Lower lobe of right lung (tissue), 2 donors: Measurements from ENCODE around the gene ATP6V1G1. TPM values are rescaled to one million over a fixed set of nuclear protein-coding genes. Genes with fewer than 3 reads are reported as not detected.

Experiments
- ATAC-seq, 2 donors: fragments of 200-7000 bp; cut with Tn5 transposase; one replicate each; pipeline ENCODE4 v1.9.1; 2020 to 2022; ENCODE audit warnings: mild to moderate bottlenecking in 2 of 2, moderate library complexity in 2 of 2
- DNase-seq: peaks from one replicate; pipeline ENCODE4 v3.0.0-alpha.2; 2020
- H3K27ac ChIP-seq: fragments of 200-600 bp; one replicate; pipeline ENCODE4 v1.8.0; 2022
- H3K27me3 ChIP-seq: fragments of 200-600 bp; one replicate; pipeline ENCODE4 v1.8.0; 2022; ENCODE audit warnings: low read depth
- H3K36me3 ChIP-seq: fragments of 200-600 bp; one replicate; pipeline ENCODE4 v1.8.0; 2022; ENCODE audit warnings: mild to moderate bottlenecking
- H3K4me1 ChIP-seq: fragments of 200-600 bp; one replicate; pipeline ENCODE4 v1.8.0; 2022
- H3K4me3 ChIP-seq: fragments of 200-600 bp; one replicate; pipeline ENCODE4 v1.8.0; 2022; ENCODE audit warnings: mild to moderate bottlenecking
- H3K9me3 ChIP-seq: fragments of 200-600 bp; one replicate; pipeline ENCODE4 v1.8.0; 2022
- intact Hi-C: fragments of 100-400 bp; cut with DNase I; formaldehyde crosslinking; loops from one replicate; pipeline ENCODE4 v1.11.0; 2022
- total RNA-seq: library from RNA; stranded (reverse); fragmentation: NEBNext Ultra II Directional; extraction: Animal tissue kit (Norgen Biotek cat#: 25700); gene quantifications from one replicate; pipeline ENCODE4 v1.2.1, GENCODE V29; 2021
- TF ChIP-seq, protein P1 (sequence below): fragments of 200-600 bp; IDR thresholded peaks from one replicate; pipeline ENCODE4 v1.8.0; 2022; ENCODE audit warnings: antibody characterized with exemption, mild to moderate bottlenecking
- donor health status: DM: no; HTN: yes; CAD: no; lungs with severe emphysema.

Gene ATP6V1G1
- total RNA-seq, 1 donor from 2014 or later: 104 TPM

DNA sequence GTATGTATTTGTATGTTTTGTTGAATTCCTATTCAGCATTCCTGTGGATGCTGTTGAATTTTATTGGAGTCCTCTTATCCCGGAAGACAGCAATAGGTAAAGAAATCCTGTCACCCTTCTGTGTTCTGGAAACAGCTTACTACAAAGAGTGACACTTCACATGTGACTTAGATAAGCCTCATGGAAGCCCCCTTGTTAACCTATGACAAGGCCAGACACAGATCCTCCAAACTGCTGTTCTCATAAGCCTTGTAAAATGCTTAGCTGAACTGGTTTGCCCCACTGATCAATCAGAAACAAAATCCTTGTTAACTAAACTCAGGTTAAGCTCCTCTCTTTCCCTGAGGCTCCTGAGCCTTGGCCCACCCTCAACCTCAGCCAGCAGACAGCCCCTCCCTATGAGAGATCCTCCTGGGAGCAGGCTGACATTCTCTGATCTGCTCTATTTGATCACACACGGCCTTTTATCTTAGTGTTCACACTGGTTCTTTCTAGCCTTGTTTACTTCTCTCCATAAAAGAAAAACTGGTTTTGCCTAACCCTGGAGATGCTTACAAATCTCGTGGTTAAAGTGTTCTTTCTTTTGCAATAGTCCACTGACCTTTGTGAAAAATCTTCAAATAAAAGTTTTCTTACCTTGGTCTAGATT lies 29.4 kb upstream of the ATP6V1G1 start:
- ATAC-seq (peak in 1 of 2 donors; percentile 28), DNase-seq (no peak)
- H3K4me3 ChIP-seq: no peak overlapping the region
- no peaks in the 10 kb centered on the region for H3K4me1 ChIP-seq
- H3K9me3 ChIP-seq: no peaks in the 10 kb centered on the region
- H3K27me3 ChIP-seq: no peaks in the 10 kb centered on the region
- H3K36me3 ChIP-seq: no peaks in the 10 kb centered on the region
- intact Hi-C loops: no loop called here
- H3K27ac ChIP-seq: no peak overlapping the region
- TF ChIP-seq, protein P1, sequence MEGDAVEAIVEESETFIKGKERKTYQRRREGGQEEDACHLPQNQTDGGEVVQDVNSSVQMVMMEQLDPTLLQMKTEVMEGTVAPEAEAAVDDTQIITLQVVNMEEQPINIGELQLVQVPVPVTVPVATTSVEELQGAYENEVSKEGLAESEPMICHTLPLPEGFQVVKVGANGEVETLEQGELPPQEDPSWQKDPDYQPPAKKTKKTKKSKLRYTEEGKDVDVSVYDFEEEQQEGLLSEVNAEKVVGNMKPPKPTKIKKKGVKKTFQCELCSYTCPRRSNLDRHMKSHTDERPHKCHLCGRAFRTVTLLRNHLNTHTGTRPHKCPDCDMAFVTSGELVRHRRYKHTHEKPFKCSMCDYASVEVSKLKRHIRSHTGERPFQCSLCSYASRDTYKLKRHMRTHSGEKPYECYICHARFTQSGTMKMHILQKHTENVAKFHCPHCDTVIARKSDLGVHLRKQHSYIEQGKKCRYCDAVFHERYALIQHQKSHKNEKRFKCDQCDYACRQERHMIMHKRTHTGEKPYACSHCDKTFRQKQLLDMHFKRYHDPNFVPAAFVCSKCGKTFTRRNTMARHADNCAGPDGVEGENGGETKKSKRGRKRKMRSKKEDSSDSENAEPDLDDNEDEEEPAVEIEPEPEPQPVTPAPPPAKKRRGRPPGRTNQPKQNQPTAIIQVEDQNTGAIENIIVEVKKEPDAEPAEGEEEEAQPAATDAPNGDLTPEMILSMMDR: no peak

DNA sequence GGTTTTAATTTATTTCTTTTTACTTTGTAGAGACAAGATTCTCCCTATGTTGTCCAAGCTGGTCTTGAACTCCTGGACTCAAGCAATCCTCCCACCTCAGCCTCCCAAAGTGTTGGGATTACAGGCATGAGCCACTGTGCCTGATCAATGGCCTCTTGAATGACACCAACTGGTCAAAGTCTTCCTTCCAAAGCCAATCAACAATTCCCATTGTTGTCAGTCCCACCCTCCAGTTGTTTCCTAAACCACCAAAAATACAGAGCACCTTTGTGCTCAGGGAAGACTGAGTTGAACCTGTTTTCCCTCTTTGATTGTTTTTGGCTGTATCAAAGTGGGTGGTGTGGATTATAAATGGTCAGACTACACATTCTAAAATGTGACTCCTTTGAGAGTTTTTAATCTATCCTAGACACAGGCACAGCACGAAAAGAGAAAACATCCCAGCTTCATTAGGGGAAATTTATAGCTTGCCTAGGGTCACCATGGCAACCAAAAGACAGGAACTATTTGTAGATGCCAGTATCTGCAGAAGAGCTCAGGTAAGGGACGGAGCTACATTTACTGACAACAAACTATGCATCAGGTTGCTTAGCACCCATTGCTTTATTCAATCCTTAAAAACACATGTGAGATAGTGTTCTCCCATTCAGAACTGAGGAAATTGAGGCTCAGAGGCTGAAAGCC lies 27.6 kb upstream of the ATP6V1G1 start:
- H3K27ac ChIP-seq: no peak overlapping the region
- TF ChIP-seq, protein P1: no peak
- no peak overlapping the region for H3K4me3 ChIP-seq
- H3K9me3 ChIP-seq: no peaks in the 10 kb centered on the region
- no peaks in the 10 kb centered on the region for H3K4me1 ChIP-seq
- no peak for DNase-seq
- intact Hi-C loops: no loop called here
- no peaks in the 10 kb centered on the region for H3K27me3 ChIP-seq
- no peak for ATAC-seq
- H3K36me3 ChIP-seq: no peaks in the 10 kb centered on the region

DNA sequence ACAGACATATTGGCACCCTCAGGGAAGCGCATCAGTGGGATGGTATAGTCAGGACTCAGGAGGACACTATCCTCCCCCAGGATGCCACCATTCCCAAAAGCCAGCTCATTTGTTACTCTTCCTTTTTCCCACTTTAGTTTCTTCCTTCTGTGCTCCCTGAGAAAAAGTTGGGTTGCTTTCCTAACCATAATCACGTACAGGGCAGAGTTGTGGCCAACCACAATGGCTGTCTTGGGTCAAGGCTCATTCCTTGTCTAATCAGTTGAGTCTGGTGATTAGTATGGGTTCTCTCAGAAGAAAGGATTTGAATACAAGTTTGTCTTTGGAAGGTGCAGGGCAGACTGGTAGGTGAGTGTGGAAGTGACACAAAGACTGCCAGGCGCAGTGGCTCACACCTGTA lies 26.6 kb upstream of the ATP6V1G1 start:
- intact Hi-C loops: no loop called here
- ATAC-seq: no peak
- Histone ChIP-seq H3K27ac (no peak overlapping the region), H3K27me3 (no peaks in the 10 kb centered on the region), H3K4me1 (no peaks in the 10 kb centered on the region), H3K36me3 (no peaks in the 10 kb centered on the region), H3K4me3 (no peak overlapping the region), H3K9me3 (no peaks in the 10 kb centered on the region)
- no peak for DNase-seq
- TF ChIP-seq, protein P1: no peak

DNA sequence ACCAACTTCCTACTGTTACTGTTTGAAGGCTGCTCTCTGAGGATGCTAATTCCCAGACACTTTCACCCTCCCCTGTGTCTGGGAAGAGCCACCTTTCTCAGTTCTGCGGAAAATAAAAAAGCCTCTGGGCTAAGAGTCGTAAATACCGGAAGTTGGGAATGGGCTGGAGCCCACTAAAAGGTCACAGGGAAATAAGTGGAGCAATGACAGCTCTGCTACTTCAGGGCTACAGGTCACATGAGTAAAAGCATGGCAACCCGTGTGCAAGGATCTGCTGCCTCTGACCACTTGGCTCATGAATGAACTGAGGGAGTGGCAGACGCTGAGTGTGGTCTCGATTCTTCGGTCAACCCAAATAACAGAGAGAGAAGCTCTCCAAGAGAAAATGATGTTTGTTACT lies 25.8 kb upstream of the ATP6V1G1 start:
- intact Hi-C loops: no loop called here
- Histone ChIP-seq H3K27me3 (no peaks in the 10 kb centered on the region), H3K9me3 (no peaks in the 10 kb centered on the region), H3K27ac (no peak overlapping the region), H3K36me3 (no peaks in the 10 kb centered on the region), H3K4me1 (no peaks in the 10 kb centered on the region), H3K4me3 (no peak overlapping the region)
- ATAC-seq: no peak
- TF ChIP-seq, protein P1: no peak
- DNase-seq: no peak

DNA sequence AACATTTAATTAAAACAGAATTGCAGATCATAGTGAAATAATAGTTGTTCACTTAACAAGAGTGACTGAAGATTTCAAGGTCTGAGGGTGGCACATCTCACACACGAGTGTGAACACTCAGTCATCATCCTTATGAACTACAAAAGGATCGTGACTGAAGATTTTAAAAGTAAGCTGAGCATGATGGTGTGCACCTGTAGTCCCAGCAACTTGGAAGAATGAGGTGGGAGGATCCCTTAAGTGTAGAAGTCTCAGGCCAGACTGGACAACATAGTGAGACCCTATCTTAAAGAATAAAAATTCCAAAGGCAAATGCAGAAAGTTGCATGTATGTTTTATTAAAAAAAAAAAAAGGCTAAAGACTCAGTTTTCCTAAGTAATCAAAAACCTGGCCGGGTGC lies 22.4 kb upstream of the ATP6V1G1 start:
- Histone ChIP-seq H3K9me3 (no peaks in the 10 kb centered on the region), H3K4me3 (no peak overlapping the region), H3K36me3 (no peaks in the 10 kb centered on the region), H3K4me1 (no peaks in the 10 kb centered on the region), H3K27me3 (no peaks in the 10 kb centered on the region), H3K27ac (no peak overlapping the region)
- ATAC-seq (no peak), DNase-seq (no peak)
- TF ChIP-seq, protein P1: no peak
- intact Hi-C loops: no loop called here
